CD4-positive, alpha-beta T cell (primary cell): ENCODE measurements around the gene ST6GALNAC2. TPM values are rescaled to one million over a fixed set of nuclear protein-coding genes. Genes with fewer than 3 reads are reported as not detected.

Source experiments
- ATAC-seq: fragments of 200-7000 bp; cut with Tn5 transposase; one replicate; pipeline ENCODE4 v1.10.0; 2022; ENCODE audit warnings: mild to moderate bottlenecking; ENCODE audit not compliant: poor library complexity
- CTCF ChIA-PET: fragments of 350-600 bp; sonication (Branson Sonifier 250); formaldehyde crosslinking; loops from one replicate; lab custom pipeline; 2021; ENCODE audit warnings: antibody characterized with exemption, inconsistent platforms; lab: Charles Lee
- POLR2A ChIA-PET: fragments of 350-600 bp; sonication (Branson Sonifier 250); formaldehyde crosslinking; loops from one replicate; lab custom pipeline; 2021; ENCODE audit warnings: antibody characterized with exemption, inconsistent platforms; lab: Charles Lee
- DNase-seq, 14 experiments: peaks; one replicate each; pipeline ENCODE4 v3.0.0-alpha.2; 2013 to 2020; ENCODE audit warnings: mixed read lengths in 2 of 14
- H3K27ac ChIP-seq, 2 donors: one replicate each; pipeline versions ENCODE4 v1.5.1 to v1.7.0; 2013; ENCODE audit warnings: low read length in 2 of 2, low read depth in 1 of 2, mild to moderate bottlenecking in 1 of 2
- H3K27me3 ChIP-seq, 2 experiments: 1 replicate in 1 of 2; 2 replicates in 1 of 2; pipeline versions ENCODE4 v1.6.1 to v1.7.0; 2013; ENCODE audit warnings: low read length in 2 of 2, control low read depth in 1 of 2, mild to moderate bottlenecking in 1 of 2, moderate library complexity in 1 of 2; ENCODE audit not compliant: insufficient read depth in 2 of 2, control insufficient read depth in 1 of 2
- H3K36me3 ChIP-seq: one replicate; pipeline ENCODE4 v1.6.1; 2013; ENCODE audit warnings: low read length, control low read depth; ENCODE audit not compliant: insufficient read depth
- H3K4me1 ChIP-seq: one replicate; pipeline ENCODE4 v1.6.1; 2013; ENCODE audit warnings: low read length, control low read depth; ENCODE audit not compliant: insufficient read depth
- H3K4me3 ChIP-seq: one replicate; pipeline ENCODE4 v1.5.1; 2013; ENCODE audit warnings: mild to moderate bottlenecking, low read length, moderate library complexity
- H3K9me3 ChIP-seq, 2 experiments: 1 replicate in 1 of 2; 2 replicates in 1 of 2; pipeline versions ENCODE4 v1.6.1 to v1.7.0; 2013; ENCODE audit warnings: low read length in 2 of 2, mild to moderate bottlenecking in 2 of 2, control low read depth in 1 of 2, moderate library complexity in 1 of 2; ENCODE audit not compliant: control insufficient read depth in 1 of 2, insufficient read depth in 1 of 2
- H3K27ac Mint-ChIP-seq: one replicate; pipeline ENCODE4 v1.8.0; 2020; ENCODE audit warnings: mixed read lengths
- H3K27me3 Mint-ChIP-seq: one replicate; pipeline ENCODE4 v1.8.0; 2021; ENCODE audit warnings: mixed read lengths
- H3K36me3 Mint-ChIP-seq: one replicate; pipeline ENCODE4 v1.8.0; 2021; ENCODE audit warnings: low read depth, mixed read lengths
- H3K4me1 Mint-ChIP-seq: one replicate; pipeline ENCODE4 v1.8.0; 2021; ENCODE audit warnings: low read depth, mixed read lengths
- H3K4me3 Mint-ChIP-seq: one replicate; pipeline ENCODE4 v1.8.0; 2020; ENCODE audit warnings: mild to moderate bottlenecking, mixed read lengths
- H3K9me3 Mint-ChIP-seq: one replicate; pipeline ENCODE4 v1.8.0; 2020; ENCODE audit warnings: mixed read lengths
- CTCF ChIP-seq: fragments of 200-600 bp; IDR thresholded peaks from one replicate; pipeline ENCODE4 v1.8.0; 2022; ENCODE audit warnings: antibody characterized with exemption, mild to moderate bottlenecking
- intact Hi-C, 2 experiments: fragments of 100-400 bp; cut with DNase I in 1 of 2; cut with micrococcal nuclease in 1 of 2; formaldehyde crosslinking; loops; one replicate each; pipeline versions ENCODE4 v1.15.1 to v1.9.0; 2023 to 2025; cut with DNase I, micrococcal nuclease
- total RNA-seq, 174 experiments: library from RNA in 2 of 174; stranded (reverse) in 2 of 174; gene quantifications; one replicate each; pipeline ENCODE4 v1.2.3 and lab custom pipeline; 2021 to 2026

ST6GALNAC2 gene
- total RNA-seq, 2 experiments from 2014 or later = 0.49 to 1.2 TPM

GRCh38 chr17:76547183-76547641 lies 38.4 kb downstream of the ST6GALNAC2 start:
- no peaks in the 10 kb centered on the region for H3K9me3 ChIP-seq
- peaks cover 0 to 7% of the 10 kb centered on the region in 2 experiments for H3K27me3 ChIP-seq
- H3K27ac ChIP-seq = no peak overlapping the region
- TF ChIP-seq CTCF = peak; percentile 62
- H3K36me3 ChIP-seq = no peaks in the 10 kb centered on the region
- DNase-seq = peak; percentile 37 to 80 (median 55)
- ChIA-PET POLR2A (interaction anchor here (1.1 kb wide), 1 partner anchor 10 kb away, joined by 3 read pairs; no protein-coding TSS in a partner anchor), CTCF (interaction anchor here (1.0 kb wide), 1 partner anchor 11 kb away, joined by 3 read pairs; no protein-coding TSS in a partner anchor)
- peak; percentile 93 for ATAC-seq
- H3K4me3 ChIP-seq = no peak overlapping the region
- Mint-ChIP-seq H3K4me3 (no peak overlapping the region), H3K27me3 (peaks cover 12% of the 10 kb centered on the region), H3K9me3 (no peaks in the 10 kb centered on the region), H3K27ac (no peak overlapping the region), H3K36me3 (no peaks in the 10 kb centered on the region), H3K4me1 (no peaks in the 10 kb centered on the region)
- intact Hi-C loops = loop anchor here (1.0 kb wide), 2 partner anchors 24 to 81 kb away; no protein-coding TSS in a partner anchor
- peaks cover 7% of the 10 kb centered on the region for H3K4me1 ChIP-seq

DNA sequence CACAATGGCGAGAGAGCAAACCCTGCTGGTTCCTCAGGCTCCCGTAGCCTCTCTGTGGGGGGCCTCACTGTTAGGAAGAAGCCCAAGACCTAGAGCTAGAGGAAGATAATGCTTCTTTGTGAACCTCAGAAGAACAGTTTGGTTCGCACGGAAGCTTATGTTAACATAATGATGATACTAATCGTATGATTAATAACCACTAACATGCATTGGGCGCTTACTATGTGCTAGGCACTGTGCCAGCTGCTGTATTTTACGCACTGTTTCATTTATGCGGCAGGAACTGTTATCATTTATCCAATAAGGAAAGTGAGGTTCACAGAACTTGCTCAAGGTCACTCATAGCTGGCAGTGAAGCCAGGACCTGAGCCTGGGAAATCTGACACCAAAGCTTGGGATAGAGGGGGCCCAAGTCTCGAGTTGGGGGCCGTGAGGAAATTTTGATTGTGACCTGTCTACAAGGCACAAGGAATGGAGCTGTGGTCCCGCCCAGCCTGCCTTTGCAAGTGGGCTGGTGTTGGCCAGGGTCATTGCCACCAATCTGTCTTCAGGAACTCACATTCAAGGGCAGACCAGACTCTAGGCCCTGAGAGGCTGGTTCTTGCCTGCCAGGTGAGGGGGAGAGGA lies 39.0 kb downstream of the ST6GALNAC2 start:
- Mint-ChIP-seq H3K27ac (no peak overlapping the region), H3K4me1 (no peaks in the 10 kb centered on the region), H3K9me3 (no peaks in the 10 kb centered on the region), H3K27me3 (peaks cover 18% of the 10 kb centered on the region), H3K36me3 (no peaks in the 10 kb centered on the region), H3K4me3 (no peak overlapping the region)
- H3K27ac ChIP-seq = no peak overlapping the region
- TF ChIP-seq CTCF = no peak
- ATAC-seq (no peak), DNase-seq (no peak)
- ChIA-PET POLR2A (interaction anchor here (1.1 to 1.7 kb wide), 2 partner anchors 11 to 45 kb away, joined by 3 to 5 read pairs; partner anchors contain the start of gene RHBDF2), CTCF (interaction anchor here (1.0 to 2.5 kb wide), 3 partner anchors 12 to 94 kb away, joined by 3 to 6 read pairs (median 3); partner anchors contain the start of gene UBE2O)
- no peak overlapping the region for H3K4me3 ChIP-seq
- intact Hi-C loops = loop anchor here (1.0 kb wide), 2 partner anchors 23 to 80 kb away; no protein-coding TSS in a partner anchor
- H3K27me3 ChIP-seq = peaks cover 0 to 12% of the 10 kb centered on the region in 2 experiments
- H3K36me3 ChIP-seq = no peaks in the 10 kb centered on the region
- H3K4me1 ChIP-seq = peaks cover 7% of the 10 kb centered on the region
- no peaks in the 10 kb centered on the region for H3K9me3 ChIP-seq

- no peak for DNase-seq
- Histone ChIP-seq H3K27me3 (peaks cover 0 to 12% of the 10 kb centered on the region in 2 experiments), H3K4me3 (no peak overlapping the region), H3K4me1 (peaks cover 7% of the 10 kb centered on the region), H3K36me3 (no peaks in the 10 kb centered on the region), H3K9me3 (no peaks in the 10 kb centered on the region), H3K27ac (no peak overlapping the region)
- CTCF ChIA-PET = interaction anchor here (1.0 to 2.5 kb wide), 3 partner anchors 12 to 93 kb away, joined by 3 to 6 read pairs (median 3); partner anchors contain the start of gene UBE2O
- no peak for TF ChIP-seq CTCF
- H3K9me3 Mint-ChIP-seq = no peaks in the 10 kb centered on the region
- H3K4me3 Mint-ChIP-seq = no peak overlapping the region
- no peaks in the 10 kb centered on the region for H3K4me1 Mint-ChIP-seq
- H3K27ac Mint-ChIP-seq = no peak overlapping the region
- intact Hi-C loops = no loop called here
- H3K27me3 Mint-ChIP-seq = peaks cover 23% of the 10 kb centered on the region
- POLR2A ChIA-PET = interaction anchor here (1.1 to 1.7 kb wide), 3 partner anchors 11 to 44 kb away, joined by 3 to 5 read pairs (median 5); partner anchors contain the start of gene RHBDF2
- ATAC-seq = no peak
- no peaks in the 10 kb centered on the region for H3K36me3 Mint-ChIP-seq
These were observed 39.6 kb downstream of the ST6GALNAC2 start for GRCh38 chr17:76545918-76546555.
